ENCODE results near the gene HCFC1. TPM values are rescaled to one million over a fixed set of nuclear protein-coding genes. Genes with fewer than 3 reads are reported as not detected.

HCFC1 gene
- total and polyA plus RNA-seq, 9 of the 15 experiments (the other 6 are each of a cell fraction or from before 2014, with no cell fraction given): 2.8 to 133 (median 17.1) TPM

DNA sequence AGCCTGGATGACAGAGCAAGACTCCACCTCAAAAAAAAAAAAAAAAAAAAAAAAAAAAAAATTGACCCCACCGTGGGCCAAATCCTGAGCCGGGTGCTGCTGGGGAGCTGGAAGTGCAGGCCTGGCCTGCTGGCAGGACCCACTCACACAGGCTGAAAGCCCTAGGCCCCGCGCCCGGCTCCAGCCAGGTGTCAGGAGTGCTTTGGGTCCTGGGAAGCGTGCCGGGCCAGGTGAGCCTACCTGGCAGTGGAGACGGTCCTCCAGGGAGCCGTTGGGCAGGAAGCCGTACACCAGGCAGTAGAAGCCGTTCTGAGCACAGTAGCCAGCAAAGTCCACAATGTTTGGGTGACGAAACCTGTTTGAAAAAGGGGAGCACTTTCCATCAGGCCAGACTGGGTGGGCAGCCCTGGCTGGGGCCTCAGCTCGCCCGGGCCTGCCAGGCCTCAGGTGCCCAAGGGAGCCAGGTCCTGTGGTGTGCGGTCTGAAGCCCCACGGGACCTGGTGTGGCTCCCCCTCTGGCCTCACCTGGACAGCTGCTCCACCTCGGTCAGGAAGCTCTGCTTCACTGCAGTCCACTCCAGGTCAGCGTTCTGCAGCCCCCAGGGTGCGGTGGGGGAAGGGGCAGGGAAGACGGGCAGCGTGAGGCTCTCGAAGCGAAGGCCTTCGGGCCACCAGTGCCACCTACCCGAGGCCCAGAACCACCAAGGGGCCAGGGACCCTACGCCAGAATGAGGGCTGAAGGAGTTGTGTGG, 46.3 kb upstream of the HCFC1 start:
- no peaks in the 10 kb centered on the region for H3K27me3 ChIP-seq (ENCODE audit: control insufficient read depth in 2 of 2, insufficient read depth in 2 of 2, low read length in 2 of 2)
- no peaks in the 10 kb centered on the region; the same call in 1 of the 2 replicates for H4K20me1 ChIP-seq (replicated peaks; ENCODE audit: control insufficient read depth, insufficient read depth, low read length)
- peak overlapping the region; percentile 81 for H3K4me3 ChIP-seq
- peak overlapping the region; percentile 93 for H3K27ac ChIP-seq (ENCODE audit: extremely low read depth, low read depth, low read length)
- intact Hi-C loops (cut with micrococcal nuclease): no loop called here
- in situ Hi-C loops (cut with MboI): no loop called here
- FAIRE-seq (no peak), DNase-seq (ENCODE audit: extremely low read depth in 1 of 4, low spot score in 3 of 4) (no peak), ATAC-seq (no peak)
- H3K36me3 ChIP-seq (ENCODE audit: control insufficient read depth, insufficient read depth, low read length): peaks cover 58% of the 10 kb centered on the region
- ChIA-PET CTCF (ENCODE audit: low intra/inter-chr PET ratio) (no interaction called here), POLR2A (interaction anchor here (0.7 to 1.4 kb wide), 5 partner anchors 9 to 73 kb away, joined by 3 to 6 read pairs (median 4); no protein-coding TSS in a partner anchor)
- no peak overlapping the region for H2AFZ ChIP-seq (ENCODE audit: low read depth, low read length)
- H3K79me2 ChIP-seq (ENCODE audit: control insufficient read depth, insufficient read depth, low read length): peaks cover 60% of the 10 kb centered on the region
- H3K4me1 ChIP-seq (replicated peaks in 1 of 2; ENCODE audit: control insufficient read depth in 2 of 2, insufficient read depth in 2 of 2, low read length in 2 of 2): peaks cover 21 to 83% of the 10 kb centered on the region in 2 experiments
- H3K4me2 ChIP-seq (ENCODE audit: insufficient read depth, low read length): peak overlapping the region; percentile 92
- H3K9me1 ChIP-seq (ENCODE audit: control insufficient read depth, insufficient read depth, low read length): no peaks in the 10 kb centered on the region
- H3K9me3 ChIP-seq (replicated peaks; ENCODE audit: control insufficient read depth, insufficient read depth, low read depth, low read length): no peaks in the 10 kb centered on the region
- peak overlapping the region; percentile 93 to 99 for H3K9ac ChIP-seq (ENCODE audit: insufficient read depth in 1 of 2, low read depth in 2 of 2, low read length in 2 of 2)
- WGBS (ENCODE audit: insufficient coverage, low coverage, missing lambda C conversion rate): 70% methylated on average over 2 of the region's 26 CpGs
- BruUV-seq (replicated peaks): no TSS peak
- TF ChIP-seq FOXP1 (CRISPR knock-in tag; IDR thresholded peaks at IDR 0.05): no peak
- TF ChIP-seq POLR2G (IDR thresholded peaks at IDR 0.05; ENCODE audit: low read depth, low read length): peak; percentile 60
- TF ChIP-seq HDAC3 (IDR thresholded peaks at IDR 0.05; ENCODE audit: borderline replicate concordance, partially characterized antibody): no peak
- no peak for TF ChIP-seq CTCFL (IDR thresholded peaks at IDR 0.05; ENCODE audit: borderline replicate concordance, insufficient read depth, low read depth, low read length, poor library complexity, severe bottlenecking)
- TF ChIP-seq POLR3A (IDR thresholded peaks at IDR 0.05; ENCODE audit: borderline replicate concordance, extremely low read depth, insufficient read depth, insufficient read length): no peak
- TF ChIP-seq ZNF384 (IDR thresholded peaks at IDR 0.05; ENCODE audit: low read depth, low read length): peak; percentile 34; the same call in 1 of the 2 replicates
- TF ChIP-seq SMC3 (conservative IDR thresholded peaks at IDR 0.05; ENCODE audit: insufficient read depth, low read depth, low read length): no peak
- peak; percentile 80 for TF ChIP-seq RBFOX2 (IDR thresholded peaks at IDR 0.05; ENCODE audit: low read depth, low read length)
- no peak for TF ChIP-seq EP300 (IDR thresholded peaks at IDR 0.05; ENCODE audit: low read length)
- TF ChIP-seq, protein P1, sequence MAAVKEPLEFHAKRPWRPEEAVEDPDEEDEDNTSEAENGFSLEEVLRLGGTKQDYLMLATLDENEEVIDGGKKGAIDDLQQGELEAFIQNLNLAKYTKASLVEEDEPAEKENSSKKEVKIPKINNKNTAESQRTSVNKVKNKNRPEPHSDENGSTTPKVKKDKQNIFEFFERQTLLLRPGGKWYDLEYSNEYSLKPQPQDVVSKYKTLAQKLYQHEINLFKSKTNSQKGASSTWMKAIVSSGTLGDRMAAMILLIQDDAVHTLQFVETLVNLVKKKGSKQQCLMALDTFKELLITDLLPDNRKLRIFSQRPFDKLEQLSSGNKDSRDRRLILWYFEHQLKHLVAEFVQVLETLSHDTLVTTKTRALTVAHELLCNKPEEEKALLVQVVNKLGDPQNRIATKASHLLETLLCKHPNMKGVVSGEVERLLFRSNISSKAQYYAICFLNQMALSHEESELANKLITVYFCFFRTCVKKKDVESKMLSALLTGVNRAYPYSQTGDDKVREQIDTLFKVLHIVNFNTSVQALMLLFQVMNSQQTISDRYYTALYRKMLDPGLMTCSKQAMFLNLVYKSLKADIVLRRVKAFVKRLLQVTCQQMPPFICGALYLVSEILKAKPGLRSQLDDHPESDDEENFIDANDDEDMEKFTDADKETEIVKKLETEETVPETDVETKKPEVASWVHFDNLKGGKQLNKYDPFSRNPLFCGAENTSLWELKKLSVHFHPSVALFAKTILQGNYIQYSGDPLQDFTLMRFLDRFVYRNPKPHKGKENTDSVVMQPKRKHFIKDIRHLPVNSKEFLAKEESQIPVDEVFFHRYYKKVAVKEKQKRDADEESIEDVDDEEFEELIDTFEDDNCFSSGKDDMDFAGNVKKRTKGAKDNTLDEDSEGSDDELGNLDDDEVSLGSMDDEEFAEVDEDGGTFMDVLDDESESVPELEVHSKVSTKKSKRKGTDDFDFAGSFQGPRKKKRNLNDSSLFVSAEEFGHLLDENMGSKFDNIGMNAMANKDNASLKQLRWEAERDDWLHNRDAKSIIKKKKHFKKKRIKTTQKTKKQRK (IDR thresholded peaks at IDR 0.05; ENCODE audit: borderline replicate concordance, low read depth, low read length): no peak
- TF ChIP-seq FOXJ3 (CRISPR knock-in tag; IDR thresholded peaks at IDR 0.05): no peak
- 0 out of 6 replicates have a peak, but pooled peaks of 1 of the 3 experiments have one; percentile 3 for TF ChIP-seq CTCF (IDR thresholded peaks at IDR 0.05 in 2 of 3, conservative IDR thresholded peaks at IDR 0.05 in 1 of 3; ENCODE audit: insufficient read depth in 2 of 3, low read depth in 1 of 3, low read length in 3 of 3)
